Measurements from ENCODE around the gene PAPPA. TPM values are rescaled to one million over a fixed set of nuclear protein-coding genes. Genes with fewer than 3 reads are reported as not detected.

Gene PAPPA
- total and polyA plus RNA-seq, 7 experiments from 2014 or later = 0.07 to 0.64 (median 0.48) TPM; not detected in 4

DNA sequence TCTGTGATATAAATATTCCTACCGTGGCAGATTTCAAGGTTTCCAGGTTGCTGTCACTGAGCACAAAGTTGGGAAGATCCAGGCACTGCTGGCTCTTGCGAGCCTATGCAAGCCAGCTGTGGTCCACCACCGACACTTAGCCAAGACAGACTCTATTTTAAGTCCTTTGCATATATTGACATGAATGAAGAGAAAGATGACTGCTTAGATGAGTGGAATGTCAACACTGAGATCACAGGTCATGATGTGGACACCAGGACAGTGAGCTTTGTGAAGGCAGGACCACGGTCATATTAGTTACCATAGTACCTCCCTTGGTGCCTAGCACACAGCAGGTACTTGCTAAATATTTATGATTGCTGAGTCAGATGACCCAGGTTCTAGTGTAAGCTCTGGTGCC lies 217.0 kb downstream of the PAPPA start:
- DNase-seq (no peak), ATAC-seq (no peak)
- no peaks in the 10 kb centered on the region for H3K27me3 ChIP-seq (ENCODE audit: control insufficient read depth in 2 of 2, insufficient read depth in 2 of 2, low read length in 2 of 2)
- peaks cover 0 to 2% (median 0%) of the 10 kb centered on the region in 11 donors for H3K9me3 Mint-ChIP-seq
- intact Hi-C loops (cut with micrococcal nuclease) = no loop called here
- no peak overlapping the region for H3K4me3 ChIP-seq (ENCODE audit: low read length)
- H3K27ac Mint-ChIP-seq = no peak overlapping the region
- peaks cover 0 to 2% (median 0%) of the 10 kb centered on the region in 7 donors for H3K4me1 Mint-ChIP-seq
- H3K27me3 Mint-ChIP-seq = no peaks in the 10 kb centered on the region
- POLR2A ChIA-PET = no interaction called here
- peaks cover 0 to 7% (median 5%) of the 10 kb centered on the region in 5 donors for H3K36me3 Mint-ChIP-seq
- H3K4me1 ChIP-seq (ENCODE audit: control insufficient read depth in 2 of 2, insufficient read depth in 2 of 2, low read length in 2 of 2) = no peaks in the 10 kb centered on the region
- no peaks in the 10 kb centered on the region for H3K9me3 ChIP-seq (ENCODE audit: control insufficient read depth in 2 of 3, low read length in 3 of 3)
- H3K4me3 Mint-ChIP-seq = no peak overlapping the region
- no peak overlapping the region for H3K27ac ChIP-seq (ENCODE audit: low read depth, low read length)
- no peaks in the 10 kb centered on the region for H3K36me3 ChIP-seq (ENCODE audit: control insufficient read depth in 2 of 3, insufficient read depth in 3 of 3, low read length in 3 of 3)
- CTCF ChIA-PET = no interaction called here

- Mint-ChIP-seq H3K27me3 (no peaks in the 10 kb centered on the region), H3K4me1 (peaks cover 0 to 2% (median 0%) of the 10 kb centered on the region in 7 donors), H3K27ac (no peak overlapping the region), H3K9me3 (peaks cover 0 to 2% (median 0%) of the 10 kb centered on the region in 11 donors), H3K4me3 (no peak overlapping the region), H3K36me3 (peaks cover 0 to 7% (median 5%) of the 10 kb centered on the region in 5 donors)
- Histone ChIP-seq H3K27me3 (ENCODE audit: control insufficient read depth in 2 of 2, insufficient read depth in 2 of 2, low read length in 2 of 2) (no peaks in the 10 kb centered on the region), H3K27ac (ENCODE audit: low read depth, low read length) (no peak overlapping the region), H3K4me3 (ENCODE audit: low read length) (no peak overlapping the region), H3K4me1 (ENCODE audit: control insufficient read depth in 2 of 2, insufficient read depth in 2 of 2, low read length in 2 of 2) (no peaks in the 10 kb centered on the region), H3K9me3 (ENCODE audit: control insufficient read depth in 2 of 3, low read length in 3 of 3) (no peaks in the 10 kb centered on the region), H3K36me3 (ENCODE audit: control insufficient read depth in 2 of 3, insufficient read depth in 3 of 3, low read length in 3 of 3) (no peaks in the 10 kb centered on the region)
- intact Hi-C loops (cut with micrococcal nuclease) = no loop called here
- ChIA-PET CTCF (no interaction called here), POLR2A (no interaction called here)
- ATAC-seq = no peak
- DNase-seq = no peak
These were observed 218.6 kb downstream of the PAPPA start for GRCh38 chr9:116372081-116372673.

GRCh38 chr9:116372786-116373185 lies 219.2 kb downstream of the PAPPA start:
- no peak overlapping the region for H3K27ac ChIP-seq (ENCODE audit: low read depth, low read length)
- Mint-ChIP-seq H3K4me1 (peaks cover 0 to 2% (median 0%) of the 10 kb centered on the region in 7 donors), H3K27me3 (no peaks in the 10 kb centered on the region), H3K9me3 (peaks cover 0 to 2% (median 0%) of the 10 kb centered on the region in 11 donors), H3K36me3 (peaks cover 0 to 7% (median 5%) of the 10 kb centered on the region in 5 donors), H3K27ac (no peak overlapping the region), H3K4me3 (no peak overlapping the region)
- intact Hi-C loops (cut with micrococcal nuclease) = no loop called here
- CTCF ChIA-PET = no interaction called here
- DNase-seq (no peak), ATAC-seq (no peak)
- no peak overlapping the region for H3K4me3 ChIP-seq (ENCODE audit: low read length)
- H3K4me1 ChIP-seq (ENCODE audit: control insufficient read depth in 2 of 2, insufficient read depth in 2 of 2, low read length in 2 of 2) = no peaks in the 10 kb centered on the region
- H3K27me3 ChIP-seq (ENCODE audit: control insufficient read depth in 2 of 2, insufficient read depth in 2 of 2, low read length in 2 of 2) = no peaks in the 10 kb centered on the region
- H3K36me3 ChIP-seq (ENCODE audit: control insufficient read depth in 2 of 3, insufficient read depth in 3 of 3, low read length in 3 of 3) = no peaks in the 10 kb centered on the region
- no peaks in the 10 kb centered on the region for H3K9me3 ChIP-seq (ENCODE audit: control insufficient read depth in 2 of 3, low read length in 3 of 3)
- POLR2A ChIA-PET = no interaction called here

- Histone ChIP-seq H3K27ac (ENCODE audit: low read depth, low read length) (no peak overlapping the region), H3K4me3 (ENCODE audit: low read length) (no peak overlapping the region), H3K9me3 (ENCODE audit: control insufficient read depth in 2 of 3, low read length in 3 of 3) (no peaks in the 10 kb centered on the region), H3K4me1 (ENCODE audit: control insufficient read depth in 2 of 2, insufficient read depth in 2 of 2, low read length in 2 of 2) (no peaks in the 10 kb centered on the region), H3K27me3 (ENCODE audit: control insufficient read depth in 2 of 2, insufficient read depth in 2 of 2, low read length in 2 of 2) (no peaks in the 10 kb centered on the region), H3K36me3 (ENCODE audit: control insufficient read depth in 2 of 3, insufficient read depth in 3 of 3, low read length in 3 of 3) (no peaks in the 10 kb centered on the region)
- peaks cover 0 to 5% (median 4%) of the 10 kb centered on the region in 5 donors for H3K36me3 Mint-ChIP-seq
- DNase-seq (no peak), ATAC-seq (no peak)
- H3K27ac Mint-ChIP-seq = no peak overlapping the region
- no peak overlapping the region for H3K4me3 Mint-ChIP-seq
- CTCF ChIA-PET = no interaction called here
- no peaks in the 10 kb centered on the region for H3K27me3 Mint-ChIP-seq
- POLR2A ChIA-PET = no interaction called here
- peaks cover 0 to 2% (median 0%) of the 10 kb centered on the region in 11 donors for H3K9me3 Mint-ChIP-seq
- intact Hi-C loops (cut with micrococcal nuclease) = no loop called here
- H3K4me1 Mint-ChIP-seq = peaks cover 0 to 1% (median 0%) of the 10 kb centered on the region in 7 donors
These were observed 223.7 kb downstream of the PAPPA start for GRCh38 chr9:116377179-116377798.

DNA sequence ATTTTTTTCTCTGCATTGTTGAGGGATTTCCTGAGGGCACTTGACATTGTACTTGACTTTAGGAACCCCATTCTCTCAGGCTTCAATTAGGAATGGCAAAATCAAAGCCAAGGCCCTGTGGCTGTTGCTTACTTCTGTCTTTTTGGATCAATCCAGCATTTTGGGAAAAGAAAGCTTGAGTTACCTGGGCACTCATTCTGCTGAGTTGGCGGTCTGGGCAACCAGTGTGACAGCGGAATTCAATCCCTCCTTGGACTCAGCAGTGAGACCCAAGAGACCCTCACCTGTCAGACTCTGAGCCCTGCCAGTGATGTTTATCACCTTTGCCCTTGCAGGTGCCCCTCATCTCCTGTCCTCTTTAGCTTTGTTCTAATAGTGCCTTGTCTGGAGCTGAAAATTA lies 225.3 kb downstream of the PAPPA start:
- Histone ChIP-seq H3K4me1 (ENCODE audit: control insufficient read depth in 2 of 2, insufficient read depth in 2 of 2, low read length in 2 of 2) (no peaks in the 10 kb centered on the region), H3K27ac (ENCODE audit: low read depth, low read length) (no peak overlapping the region), H3K9me3 (ENCODE audit: control insufficient read depth in 2 of 3, low read length in 3 of 3) (no peaks in the 10 kb centered on the region), H3K27me3 (ENCODE audit: control insufficient read depth in 2 of 2, insufficient read depth in 2 of 2, low read length in 2 of 2) (no peaks in the 10 kb centered on the region), H3K36me3 (ENCODE audit: control insufficient read depth in 2 of 3, insufficient read depth in 3 of 3, low read length in 3 of 3) (no peaks in the 10 kb centered on the region), H3K4me3 (ENCODE audit: low read length) (no peak overlapping the region)
- ChIA-PET CTCF (no interaction called here), POLR2A (no interaction called here)
- ATAC-seq = no peak
- peaks cover 0 to 3% (median 2%) of the 10 kb centered on the region in 5 donors for H3K36me3 Mint-ChIP-seq
- H3K4me1 Mint-ChIP-seq = peaks cover 0 to 1% (median 0%) of the 10 kb centered on the region in 7 donors
- H3K9me3 Mint-ChIP-seq = peaks cover 0 to 2% (median 0%) of the 10 kb centered on the region in 11 donors
- H3K4me3 Mint-ChIP-seq = no peak overlapping the region
- intact Hi-C loops (cut with micrococcal nuclease) = no loop called here
- no peak for DNase-seq
- H3K27me3 Mint-ChIP-seq = no peaks in the 10 kb centered on the region
- H3K27ac Mint-ChIP-seq = no peak overlapping the region

DNA sequence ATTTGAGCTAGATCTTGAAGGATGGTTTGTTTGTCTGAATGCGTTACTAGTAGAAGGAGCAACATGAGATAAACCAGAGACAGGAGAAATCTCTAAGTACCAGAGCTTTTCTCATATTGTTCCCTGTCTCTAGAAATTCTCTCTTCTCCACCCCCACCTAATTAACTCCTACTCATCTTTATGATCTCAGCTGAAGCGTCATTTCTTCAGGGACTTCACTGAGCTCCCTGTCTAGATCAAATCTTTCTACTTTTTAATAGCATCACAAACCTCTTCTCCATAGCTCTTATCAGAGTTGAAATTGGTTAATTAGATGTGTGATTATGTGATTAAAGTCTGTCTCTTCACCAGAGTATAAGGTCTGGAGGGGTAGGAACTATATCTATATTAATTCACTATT lies 226.2 kb downstream of the PAPPA start:
- Mint-ChIP-seq H3K27me3 (no peaks in the 10 kb centered on the region), H3K27ac (no peak overlapping the region), H3K4me3 (no peak overlapping the region), H3K9me3 (no peaks in the 10 kb centered on the region), H3K36me3 (no peaks in the 10 kb centered on the region), H3K4me1 (peaks cover 0 to 1% (median 0%) of the 10 kb centered on the region in 7 donors)
- H3K9me3 ChIP-seq (ENCODE audit: control insufficient read depth in 2 of 3, low read length in 3 of 3) = no peaks in the 10 kb centered on the region
- ChIA-PET CTCF (no interaction called here), POLR2A (no interaction called here)
- DNase-seq (no peak), ATAC-seq (no peak)
- no peak overlapping the region for H3K27ac ChIP-seq (ENCODE audit: low read depth, low read length)
- H3K4me3 ChIP-seq (ENCODE audit: low read length) = no peak overlapping the region
- no peaks in the 10 kb centered on the region for H3K27me3 ChIP-seq (ENCODE audit: control insufficient read depth in 2 of 2, insufficient read depth in 2 of 2, low read length in 2 of 2)
- no peaks in the 10 kb centered on the region for H3K4me1 ChIP-seq (ENCODE audit: control insufficient read depth in 2 of 2, insufficient read depth in 2 of 2, low read length in 2 of 2)
- intact Hi-C loops (cut with micrococcal nuclease) = no loop called here
- no peaks in the 10 kb centered on the region for H3K36me3 ChIP-seq (ENCODE audit: control insufficient read depth in 2 of 3, insufficient read depth in 3 of 3, low read length in 3 of 3)

- Mint-ChIP-seq H3K36me3 (peaks cover 0 to 4% (median under 1%) of the 10 kb centered on the region in 5 donors), H3K4me1 (peaks cover 0 to 1% (median 0%) of the 10 kb centered on the region in 7 donors), H3K27me3 (no peaks in the 10 kb centered on the region), H3K9me3 (no peaks in the 10 kb centered on the region), H3K4me3 (no peak overlapping the region), H3K27ac (no peak overlapping the region)
- ChIA-PET POLR2A (no interaction called here), CTCF (no interaction called here)
- intact Hi-C loops (cut with micrococcal nuclease) = no loop called here
- H3K4me3 ChIP-seq (ENCODE audit: low read length) = no peak overlapping the region
- no peaks in the 10 kb centered on the region for H3K4me1 ChIP-seq (ENCODE audit: control insufficient read depth in 2 of 2, insufficient read depth in 2 of 2, low read length in 2 of 2)
- no peak for ATAC-seq
- no peak for DNase-seq
- no peaks in the 10 kb centered on the region for H3K27me3 ChIP-seq (ENCODE audit: control insufficient read depth in 2 of 2, insufficient read depth in 2 of 2, low read length in 2 of 2)
- no peak overlapping the region for H3K27ac ChIP-seq (ENCODE audit: low read depth, low read length)
- H3K36me3 ChIP-seq (ENCODE audit: control insufficient read depth in 2 of 3, insufficient read depth in 3 of 3, low read length in 3 of 3) = no peaks in the 10 kb centered on the region
- H3K9me3 ChIP-seq (ENCODE audit: control insufficient read depth in 2 of 3, low read length in 3 of 3) = no peaks in the 10 kb centered on the region
These were observed 227.0 kb downstream of the PAPPA start for GRCh38 chr9:116380496-116380995.
